ENCODE results near the gene STAM2.
"Not testable (repeated sequence)": the region's sequence is repeated elsewhere in the genome, so short reads cannot be mapped to it uniquely, and the experiment has no call there.

STAM2 gene

DNA sequence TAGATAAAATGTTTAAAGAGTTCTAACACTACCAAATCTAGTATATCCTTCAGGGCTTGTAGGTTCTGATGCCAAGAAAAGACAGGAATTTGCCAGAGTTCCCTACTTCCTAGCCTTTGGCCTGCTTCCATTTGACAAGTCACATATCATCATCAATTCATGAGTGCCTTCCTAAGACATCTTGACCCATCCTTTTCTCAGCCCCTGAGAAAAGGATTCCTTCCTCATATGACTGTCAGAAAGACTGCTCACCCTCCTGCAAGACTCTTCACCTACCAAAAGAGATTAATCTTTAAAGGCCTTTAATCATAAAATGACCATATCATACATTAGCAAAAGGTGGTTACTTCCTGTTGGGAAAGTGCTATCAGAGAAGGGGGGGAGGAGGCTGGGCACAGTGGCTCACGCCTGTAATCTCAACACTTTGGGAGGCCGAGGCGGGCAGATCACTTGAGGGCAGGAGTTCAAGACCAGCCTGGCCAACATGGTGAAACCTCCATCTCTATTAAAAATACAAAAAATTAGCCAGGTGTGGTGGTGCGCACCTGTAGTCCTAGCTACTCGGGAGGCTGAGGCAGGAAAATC lies 3.3 kb downstream of the STAM2 start:
- not testable (repeated sequence) for DNase-seq

DNA sequence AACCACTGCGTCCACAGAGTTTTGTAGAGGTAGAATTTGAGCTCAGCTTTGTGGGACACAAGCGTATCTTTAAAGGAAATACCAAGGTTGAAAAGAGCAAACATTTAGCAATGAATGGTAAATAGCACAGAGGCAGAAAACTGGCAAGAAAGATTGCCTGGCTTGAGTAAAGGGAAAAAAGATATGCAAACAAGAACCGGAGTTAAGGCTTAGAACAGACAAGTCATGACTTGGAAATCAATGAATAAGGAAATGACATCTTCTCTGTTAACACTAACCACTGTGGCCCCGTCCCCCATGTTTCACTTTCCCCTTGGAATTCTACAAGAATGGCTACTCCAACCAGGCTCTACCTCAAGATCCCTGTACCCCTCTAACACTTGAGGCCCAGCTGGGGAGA lies 3.8 kb downstream of the STAM2 start:
- DNase-seq, result no peak

DNA sequence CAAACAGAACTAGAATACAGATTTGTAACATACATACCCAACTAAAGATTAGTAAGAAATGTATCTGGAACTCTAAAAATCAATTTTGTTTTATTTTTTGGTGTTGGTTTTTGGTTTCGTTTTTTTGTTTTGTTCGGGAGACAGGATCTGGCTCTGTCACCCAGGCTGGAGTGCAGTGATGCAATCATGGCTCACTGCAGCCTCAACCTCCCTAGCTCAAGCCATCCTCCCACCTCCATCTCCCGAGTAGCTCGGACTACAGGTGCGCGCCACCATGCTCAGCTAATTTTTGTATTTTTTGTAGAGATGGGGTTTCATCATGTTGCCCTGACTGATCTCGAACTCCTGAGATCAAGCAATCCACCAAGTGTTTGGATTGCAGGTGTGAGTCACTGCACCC lies 6.4 kb downstream of the STAM2 start:
- not testable (repeated sequence) for DNase-seq

DNA sequence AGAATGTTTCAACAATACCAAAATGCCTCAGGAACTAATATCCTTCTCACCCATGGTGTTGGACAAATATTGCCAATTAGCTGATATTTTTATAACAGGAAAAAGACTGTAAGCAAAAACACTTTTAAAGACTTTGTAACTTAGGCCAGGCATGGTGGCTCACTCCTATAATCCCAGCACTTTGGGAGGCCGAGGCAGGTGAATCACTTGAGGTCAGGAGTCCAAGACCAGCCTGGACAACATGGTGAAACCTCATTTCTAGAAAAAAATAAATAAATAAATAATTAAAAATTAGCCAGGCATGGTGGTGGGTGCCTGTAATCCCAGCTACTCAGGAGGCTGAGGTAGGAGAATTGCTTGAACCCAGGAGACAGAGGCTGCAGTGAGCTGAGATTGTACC lies 8.1 kb downstream of the STAM2 start:
- DNase-seq, result not testable (repeated sequence)

DNA sequence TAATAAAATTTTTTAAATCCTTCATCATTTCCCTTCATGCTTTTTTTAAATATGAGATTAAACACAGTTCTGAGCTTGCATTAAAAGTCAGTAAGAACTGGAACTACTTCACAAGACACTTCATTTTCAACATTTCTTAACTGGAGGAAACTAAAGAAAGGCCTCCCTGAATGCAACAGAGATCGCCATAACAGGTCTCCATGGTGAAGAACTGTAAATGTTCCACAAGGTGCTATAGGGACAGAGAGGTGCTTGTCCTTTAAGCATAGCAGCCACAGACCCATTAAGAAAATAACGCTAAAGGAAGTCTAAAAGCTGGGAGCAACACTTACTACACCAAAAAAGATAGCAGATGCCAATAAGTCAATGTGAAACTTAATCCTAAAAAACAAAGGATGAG lies 8.5 kb downstream of the STAM2 start:
- DNase-seq, result no peak

DNA sequence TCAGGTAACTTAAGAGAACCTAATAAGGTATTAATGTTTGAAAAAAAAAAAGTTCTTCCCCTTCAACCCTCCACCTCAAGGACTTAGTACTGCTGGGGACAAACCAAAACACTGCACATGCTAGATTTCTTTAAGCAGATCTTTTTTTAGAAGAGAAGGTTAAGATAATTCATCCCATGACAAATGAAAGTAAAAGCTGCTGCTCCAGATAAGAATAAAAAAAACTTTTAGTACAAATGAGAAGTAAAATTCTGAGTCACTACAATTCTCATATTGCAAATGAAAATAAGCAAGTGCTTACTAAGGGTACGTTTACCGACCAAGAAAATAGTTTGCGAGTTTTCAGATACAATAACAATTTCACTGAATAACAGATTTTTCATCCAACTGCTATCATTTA lies 8.9 kb downstream of the STAM2 start:
- peak in 1 of 5 experiments; percentile 56 for DNase-seq

DNA sequence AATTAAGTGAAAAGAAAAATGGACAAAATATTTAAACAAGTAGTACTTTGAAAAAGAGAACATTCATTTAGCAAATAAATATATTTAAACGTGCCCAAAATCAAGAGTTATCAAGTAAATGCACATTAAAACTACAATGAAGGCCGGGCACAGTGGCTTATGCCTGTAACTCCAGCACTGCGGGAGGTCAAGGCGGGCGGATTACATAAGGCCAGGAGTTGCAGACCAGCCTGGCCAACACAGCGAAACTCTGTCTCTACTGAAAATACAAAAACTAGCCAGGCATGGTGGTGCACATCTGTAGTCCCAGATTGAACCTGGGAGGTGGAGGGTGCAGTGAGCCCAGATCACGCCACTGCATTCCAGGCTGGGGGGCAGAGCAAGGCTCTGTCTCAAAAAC lies 9.8 kb downstream of the STAM2 start:
- no peak for DNase-seq

DNA sequence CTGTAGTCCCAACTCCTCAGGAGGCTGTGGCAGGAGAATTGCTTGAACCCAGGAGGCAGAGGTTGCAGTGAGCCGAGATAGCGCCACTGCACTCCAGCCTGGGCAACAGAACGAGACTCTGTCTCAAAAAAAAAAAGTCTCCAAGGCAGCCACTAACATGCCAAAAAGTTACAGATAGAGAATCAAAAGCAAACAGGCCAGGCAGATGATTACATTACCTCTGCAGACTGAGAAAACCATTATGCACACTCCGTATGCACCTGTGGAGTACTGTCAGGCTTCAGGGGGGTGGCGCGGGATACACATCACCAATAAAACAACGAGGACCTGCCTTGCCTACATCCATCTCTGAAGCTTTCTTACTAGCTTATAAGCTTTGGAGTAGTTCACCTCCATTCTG lies 10.3 kb downstream of the STAM2 start:
- DNase-seq, result no peak

DNA sequence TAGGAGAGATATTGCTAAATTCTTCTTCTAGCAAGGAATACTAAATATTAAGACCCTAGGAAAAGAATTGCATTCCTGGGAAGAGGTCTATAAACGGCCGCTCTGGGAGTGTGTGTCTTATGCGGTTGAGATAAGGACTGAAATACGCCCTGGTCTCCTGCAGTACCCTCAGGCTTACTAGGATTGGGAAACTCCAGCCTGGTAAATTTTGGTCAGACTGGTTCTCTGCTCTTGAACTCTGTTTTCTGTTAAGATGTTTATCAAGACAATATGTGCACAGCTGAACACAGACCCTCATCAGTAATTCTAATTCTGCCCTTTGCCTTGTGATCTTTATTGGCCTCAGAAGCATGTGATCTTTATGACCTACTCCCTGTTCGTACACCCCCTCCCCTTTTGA lies 11.9 kb downstream of the STAM2 start:
- not testable (repeated sequence) for DNase-seq

DNA sequence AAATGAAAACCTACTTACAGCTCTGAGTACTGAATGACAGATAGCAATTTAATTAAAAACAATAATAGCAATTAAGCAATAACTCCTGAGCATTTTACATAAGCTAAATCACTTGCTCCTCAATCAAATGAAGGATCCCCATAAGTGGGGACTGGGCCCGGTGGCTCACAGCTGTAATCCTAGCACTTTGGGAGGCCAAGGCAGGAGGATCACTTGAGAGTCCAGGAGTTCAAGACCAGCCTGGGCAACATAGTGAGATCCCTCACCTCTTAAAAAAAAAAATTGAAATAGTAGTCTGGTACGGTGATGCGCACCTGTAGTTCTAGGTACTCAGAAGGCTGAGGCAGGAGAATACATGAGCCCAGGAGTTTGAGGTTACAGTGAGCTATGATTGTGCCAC lies 13.4 kb downstream of the STAM2 start:
- DNase-seq, result no peak

DNA sequence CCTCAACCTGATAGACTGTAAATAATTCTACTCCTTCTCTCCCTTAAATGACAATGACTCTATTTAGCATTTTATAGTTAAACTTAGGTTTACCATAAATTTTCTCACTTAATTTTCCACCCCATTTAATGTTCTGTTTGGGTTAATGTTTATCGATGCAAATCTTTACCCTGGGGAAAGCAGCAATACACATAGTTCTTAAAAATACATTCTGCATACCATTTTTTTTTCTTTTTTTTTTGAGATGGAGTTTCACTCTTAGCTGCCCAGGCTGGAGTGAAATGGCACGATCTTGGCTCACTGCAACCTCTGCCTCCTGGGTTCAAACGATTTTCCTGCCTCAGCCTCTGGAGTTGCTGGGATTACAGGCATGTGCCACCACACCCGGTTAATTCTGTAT lies 14.0 kb downstream of the STAM2 start:
- DNase-seq, result no peak

DNA sequence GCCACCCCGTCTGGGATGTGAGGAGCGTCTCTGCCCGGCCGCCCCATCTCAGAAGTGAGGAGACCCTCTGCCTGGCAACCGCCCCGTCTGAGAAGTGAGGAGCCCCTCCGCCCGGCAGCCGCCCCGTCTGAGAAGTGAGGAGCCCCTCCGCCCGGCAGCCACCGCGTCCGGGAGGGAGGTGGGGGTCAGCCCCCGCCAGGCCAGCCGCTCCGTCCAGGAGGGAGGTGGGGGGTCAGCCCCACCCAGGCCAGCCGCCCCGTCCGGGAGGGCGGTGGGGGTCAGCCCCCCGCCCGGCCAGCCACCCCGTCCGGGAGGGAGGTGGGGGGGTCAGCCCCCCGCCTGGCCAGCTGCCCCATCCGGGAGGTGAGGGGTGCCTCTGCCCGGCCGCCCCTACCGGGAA lies 15.2 kb downstream of the STAM2 start:
- DNase-seq, result not testable (repeated sequence)

DNA sequence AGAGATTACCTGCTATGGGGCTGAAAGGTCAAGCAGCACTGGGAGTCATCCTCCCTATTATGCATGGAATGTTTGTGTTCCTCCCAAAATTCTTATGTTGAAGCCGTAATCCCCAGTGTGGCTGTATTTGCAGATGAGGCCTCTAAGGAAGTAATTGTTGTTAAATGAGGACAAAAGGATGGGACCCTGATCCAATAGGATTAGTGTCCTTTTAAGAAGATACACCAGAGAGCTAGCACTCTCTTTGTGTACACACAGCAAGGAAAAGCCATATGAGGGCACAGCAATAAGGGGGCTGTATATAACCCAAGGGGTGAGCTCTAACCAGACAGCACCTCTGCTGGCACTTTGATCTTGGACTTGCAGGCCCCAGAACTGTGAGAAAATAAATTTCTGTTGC lies 18.3 kb downstream of the STAM2 start:
- no peak for DNase-seq

DNA sequence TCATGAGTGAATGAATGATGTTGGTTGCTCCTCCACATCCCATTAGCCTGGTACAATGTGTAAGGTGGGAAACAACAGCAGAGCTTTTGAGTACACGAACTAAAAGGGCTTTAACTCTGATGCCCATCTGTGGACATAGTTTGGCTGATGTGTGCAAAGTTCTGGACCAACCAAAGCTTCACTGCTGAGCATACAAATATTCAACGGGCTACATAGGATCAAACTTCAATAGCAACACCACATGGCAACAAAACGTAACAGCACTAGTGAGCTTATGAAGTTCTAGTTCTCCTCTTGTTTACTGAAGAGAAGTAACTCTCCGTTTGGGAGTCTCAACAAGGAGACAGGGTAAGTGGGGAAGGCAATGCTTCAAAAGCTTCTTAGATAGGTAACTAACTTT lies 20.4 kb downstream of the STAM2 start:
- DNase-seq, result no peak

DNA sequence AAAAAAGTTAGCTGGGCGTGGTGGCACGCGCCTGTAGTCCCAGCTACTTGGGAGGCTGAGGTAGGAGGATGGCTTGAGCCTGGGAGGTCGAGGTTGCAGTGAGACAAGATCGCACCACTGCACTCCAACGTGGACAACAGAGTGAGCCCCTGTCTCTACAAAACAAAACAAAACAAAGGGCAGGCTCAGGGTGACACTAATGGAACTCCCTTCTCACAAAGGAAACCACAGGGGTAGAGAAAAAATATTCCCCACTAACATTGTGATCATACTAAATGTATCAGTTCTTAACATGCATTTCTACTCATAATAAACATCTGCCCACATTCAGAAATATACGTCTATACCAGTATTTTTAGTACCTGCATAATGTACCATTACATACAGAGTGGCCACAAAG lies 21.1 kb downstream of the STAM2 start:
- DNase-seq, result no peak

DNA sequence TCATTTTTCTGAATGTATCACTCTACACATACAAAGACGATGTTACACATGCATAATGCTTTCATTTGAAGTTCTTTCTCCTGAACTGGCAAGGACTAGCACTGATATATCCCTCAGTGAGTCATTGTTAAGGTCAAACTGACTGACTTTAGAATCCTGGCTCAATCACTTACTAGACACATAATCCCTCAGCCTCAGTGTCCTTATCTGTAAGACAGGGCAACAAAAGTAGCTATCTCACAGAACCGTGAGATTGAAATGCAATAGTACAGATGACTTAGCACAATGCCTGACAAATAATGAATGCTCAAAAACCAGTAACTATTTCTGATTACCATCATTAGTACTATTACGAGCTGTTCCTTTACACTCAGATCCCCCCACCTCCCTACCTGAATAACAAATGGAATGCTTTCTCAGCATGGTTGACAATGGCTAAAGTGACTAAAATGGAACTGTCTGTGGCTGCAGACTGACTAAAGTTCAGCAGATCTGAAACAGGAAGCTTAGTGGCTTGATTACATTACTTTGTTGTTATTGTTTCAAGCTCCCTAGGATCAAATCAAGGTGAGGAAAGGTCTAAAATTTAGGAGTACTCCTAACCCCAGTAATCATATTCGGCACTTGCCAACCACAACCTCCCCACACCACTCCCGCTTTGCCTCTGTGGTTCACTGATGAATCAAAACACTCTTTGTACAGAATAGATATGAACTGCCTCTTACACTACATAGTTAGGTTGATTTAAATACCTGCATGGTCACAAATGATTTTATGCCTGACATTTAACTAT lies 40.9 kb downstream of the STAM2 start:
- peak in 1 of 5 experiments; percentile 84 for DNase-seq

DNA sequence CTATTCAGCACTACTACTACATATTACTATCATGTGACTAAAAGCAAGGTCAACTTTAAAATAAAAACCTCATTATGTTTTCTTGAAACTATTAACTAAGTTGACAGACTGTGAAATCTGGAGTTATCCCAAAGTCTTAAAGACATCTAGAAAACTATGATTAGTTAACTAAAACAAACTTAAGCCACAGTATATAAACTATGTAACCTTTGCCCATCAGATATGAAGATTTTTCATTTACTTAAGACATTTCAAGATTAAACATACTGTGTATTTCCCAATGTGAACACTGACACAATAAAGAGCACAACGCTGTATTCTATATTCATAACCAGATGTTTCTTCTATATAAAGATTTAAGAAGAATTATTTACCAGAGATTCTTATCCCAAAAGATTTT lies 43.3 kb downstream of the STAM2 start:
- DNase-seq, result no peak

DNA sequence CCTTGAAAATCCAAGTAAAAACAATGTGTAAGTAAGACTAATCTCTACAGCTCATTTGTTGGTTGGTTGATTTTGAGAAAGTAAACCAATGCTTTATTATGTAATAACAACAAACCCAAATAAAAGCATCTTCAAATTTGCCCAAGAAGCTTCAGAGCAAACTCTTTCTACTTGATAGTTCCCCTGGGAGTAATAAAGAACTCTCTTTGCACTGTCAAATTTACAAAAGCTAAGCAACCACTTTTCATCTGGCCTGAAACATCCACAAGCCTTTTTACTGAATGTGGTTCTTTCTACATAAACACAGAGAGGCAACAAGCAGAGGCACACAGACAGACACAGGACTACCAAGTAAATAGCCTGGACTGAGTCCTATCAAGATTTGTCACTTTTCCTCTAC lies 47.9 kb downstream of the STAM2 start:
- no peak for DNase-seq

DNA sequence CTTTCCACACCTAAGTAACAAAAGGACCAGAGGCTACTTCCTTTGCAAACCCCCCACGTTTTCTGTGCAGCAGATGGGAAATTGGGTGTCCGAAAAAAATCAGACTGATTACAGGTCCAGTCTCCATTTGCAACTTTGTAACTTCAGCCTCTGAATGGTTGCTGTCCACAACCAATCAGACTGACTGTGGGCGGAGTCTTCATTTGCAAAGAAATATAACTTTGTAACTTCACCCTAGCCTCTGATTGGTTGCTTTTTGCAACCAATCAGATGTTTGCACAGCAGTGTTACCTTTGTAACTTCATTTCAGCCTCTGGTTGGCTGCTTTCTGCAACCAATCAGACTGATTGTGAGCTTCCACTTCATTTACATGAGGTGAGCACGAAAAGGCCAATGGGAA lies 48.9 kb downstream of the STAM2 start:
- DNase-seq, result peak in 1 of 5 experiments; percentile 12

DNA sequence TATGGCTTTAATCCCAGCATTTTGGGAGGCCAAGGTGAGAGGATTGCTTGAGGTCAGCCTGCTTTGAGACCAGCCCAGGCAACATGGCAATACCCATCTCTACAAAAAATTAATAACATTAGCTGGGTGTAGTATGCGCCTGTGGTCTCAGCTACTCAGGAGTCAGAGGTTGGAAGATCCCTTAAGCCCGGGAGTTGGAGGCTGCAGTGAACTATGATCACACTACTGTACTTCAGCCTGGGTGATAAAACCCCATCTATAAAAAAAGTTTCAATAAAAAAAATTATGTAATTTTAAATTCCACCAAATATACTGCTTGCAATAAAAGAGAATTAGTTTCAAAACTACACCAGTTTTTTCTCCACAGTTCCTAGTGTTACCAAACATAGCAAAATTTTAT lies 53.4 kb downstream of the STAM2 start:
- DNase-seq, result no peak

DNA sequence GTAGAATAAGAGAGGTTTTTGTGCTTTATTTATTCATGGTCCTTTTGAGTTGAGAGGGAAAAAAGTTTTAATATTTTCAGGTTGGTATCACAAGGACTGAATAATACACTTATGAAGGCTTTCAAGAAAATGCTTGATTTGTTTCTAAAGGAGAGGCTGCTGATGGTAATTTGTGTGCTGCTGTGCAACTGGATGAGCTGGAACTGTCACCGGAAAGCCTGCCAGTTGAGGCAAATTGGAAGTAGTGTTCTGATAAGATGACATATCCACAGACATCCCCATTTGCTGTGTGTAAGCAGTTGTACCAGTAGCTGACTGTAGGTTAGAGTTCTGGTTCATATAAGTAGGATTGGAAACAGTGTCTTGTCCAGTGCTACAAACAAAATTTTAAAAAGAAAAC lies 55.1 kb downstream of the STAM2 start:
- no peak for DNase-seq

DNA sequence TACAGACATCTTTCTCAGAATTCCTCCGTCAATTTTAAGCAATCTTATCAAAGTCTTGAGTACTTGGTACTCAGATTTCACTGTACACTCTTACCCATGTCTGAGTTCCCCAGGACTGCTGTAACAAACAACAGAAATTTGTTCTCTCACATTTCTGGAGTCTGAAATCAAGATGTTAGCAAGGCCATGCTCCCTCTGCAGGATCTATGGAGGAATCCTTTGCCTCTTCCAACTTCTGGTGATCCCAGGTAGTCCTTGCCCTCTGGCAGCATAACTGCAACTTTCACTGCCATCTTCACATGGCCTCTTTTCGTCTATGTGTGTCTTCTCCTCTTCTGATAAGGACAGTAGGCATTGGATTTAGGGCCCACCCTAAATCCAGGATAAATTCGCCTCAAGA lies 59.6 kb downstream of the STAM2 start:
- DNase-seq, result no peak

DNA sequence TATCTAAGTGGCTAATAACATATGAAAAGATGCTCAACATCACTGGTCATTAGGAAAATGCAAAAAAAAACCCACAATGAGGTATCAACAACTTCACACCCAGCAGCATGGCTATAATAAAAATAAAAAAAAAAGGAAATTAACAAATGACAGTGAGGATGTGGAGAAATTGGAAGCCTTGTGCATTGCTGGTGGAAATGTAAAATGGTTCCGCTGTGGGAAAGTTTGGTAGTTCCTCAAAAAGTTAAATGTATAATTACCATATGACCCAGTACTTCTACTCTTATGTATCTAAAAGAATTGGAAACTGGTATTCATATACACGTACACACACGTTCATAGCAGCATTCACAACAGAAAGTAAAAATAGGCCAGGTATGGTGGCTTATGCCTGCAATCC lies 61.2 kb downstream of the STAM2 start:
- DNase-seq, result no peak

DNA sequence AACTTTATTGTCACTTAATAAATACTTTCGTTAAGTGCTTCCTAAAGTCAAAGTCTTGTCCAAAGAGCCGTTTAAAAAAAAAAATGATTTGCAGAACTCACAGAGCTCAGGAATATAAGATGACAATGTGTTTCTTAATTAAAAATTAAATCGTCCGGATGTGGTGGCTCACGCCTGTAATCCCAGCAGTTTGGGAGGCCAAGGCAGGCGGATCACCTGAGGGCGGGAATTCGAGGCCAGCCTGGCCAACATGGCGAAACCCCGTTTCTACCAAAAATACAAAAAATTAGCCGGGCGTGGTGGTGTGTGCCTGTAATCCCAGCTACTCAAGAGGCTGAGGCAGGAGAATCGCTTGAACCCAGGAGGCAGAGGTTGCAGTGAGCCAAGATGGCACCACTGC lies 68.4 kb downstream of the STAM2 start:
- not testable (repeated sequence) for DNase-seq

DNA sequence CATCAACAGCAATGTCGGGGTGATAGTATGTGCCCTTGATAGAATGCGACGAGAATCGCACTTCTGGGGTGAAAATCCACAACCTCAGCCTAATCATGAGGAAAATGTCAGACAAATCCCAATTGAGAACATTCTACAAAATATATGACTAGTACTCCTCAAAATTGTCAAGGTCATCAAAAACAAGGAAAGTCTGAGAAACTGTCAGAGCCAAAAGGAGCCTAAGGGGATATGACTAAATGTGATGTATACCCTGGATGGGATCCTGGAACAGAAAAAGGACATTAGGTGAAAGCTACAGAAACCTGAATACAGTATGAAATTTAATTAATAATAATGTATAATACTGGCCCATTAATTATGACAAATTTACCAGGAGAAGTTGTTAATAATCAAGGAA lies 69.1 kb downstream of the STAM2 start:
- DNase-seq, result no peak

All from T-helper 2 cell (primary cell).